ENCODE results near the gene CREB5. TPM values are rescaled to one million over a fixed set of nuclear protein-coding genes. Genes with fewer than 3 reads are reported as not detected.

The CREB5 gene
- total RNA-seq, 5 donors from 2014 or later (not counting 1 experiment from before 2014, with no cell fraction given): 0.03 to 0.58 (median 0.23) TPM

DNA sequence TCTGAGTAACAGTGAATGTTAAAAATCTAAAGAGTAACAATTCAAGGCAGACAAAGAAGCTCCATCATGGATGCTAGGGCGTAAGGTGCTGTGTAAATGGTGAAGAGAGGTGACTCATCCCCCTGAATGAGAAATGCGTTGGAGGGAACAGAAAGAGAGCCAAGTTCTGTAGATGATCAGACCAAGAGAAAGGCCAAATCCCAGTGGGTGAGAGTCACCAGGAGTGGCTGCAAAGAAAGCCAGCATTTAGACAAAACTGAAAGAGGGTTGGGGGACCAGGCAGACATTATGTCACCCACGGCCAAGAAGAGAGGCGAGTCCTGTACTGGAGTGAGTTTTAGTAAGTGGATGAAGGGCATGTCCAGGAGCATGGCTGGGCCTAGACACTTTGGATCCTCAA lies 392.7 kb downstream of the CREB5 start:
- Histone ChIP-seq H3K27me3 (replicated peaks in 1 of 2; ENCODE audit: control insufficient read depth in 2 of 2, extremely low read depth in 1 of 2, insufficient read depth in 2 of 2, low read length in 1 of 2) (peaks cover 0 to 2% of the 10 kb centered on the region in 2 experiments), H3K4me1 (ENCODE audit: control insufficient read depth in 1 of 2, extremely low read depth in 1 of 2, insufficient read depth in 2 of 2, low read length in 2 of 2) (no peaks in the 10 kb centered on the region), H3K36me3 (ENCODE audit: control insufficient read depth in 2 of 2, extremely low read depth in 1 of 2, insufficient read depth in 1 of 2, low read length in 1 of 2) (no peaks in the 10 kb centered on the region), H3K27ac (ENCODE audit: low read length) (no peak overlapping the region), H3K9me3 (no peaks in the 10 kb centered on the region), H3K4me3 (ENCODE audit: control insufficient read depth in 1 of 2, extremely low read depth in 1 of 2, low read length in 1 of 2) (no peak overlapping the region)
- Mint-ChIP-seq H3K36me3 (no peaks in the 10 kb centered on the region), H3K27me3 (peaks cover 0 to 2% of the 10 kb centered on the region in 2 donors), H3K9me3 (no peaks in the 10 kb centered on the region), H3K4me3 (no peak overlapping the region), H3K4me1 (no peaks in the 10 kb centered on the region), H3K27ac (no peak overlapping the region)
- 78% methylated on average over 2 of the region's 4 CpGs for WGBS (ENCODE audit: insufficient coverage)
- CTCF ChIA-PET: no interaction called here
- POLR2A ChIA-PET: no interaction called here
- DNase-seq: no peak
- no peak for ATAC-seq (replicated peaks in 1 of 4)

DNA sequence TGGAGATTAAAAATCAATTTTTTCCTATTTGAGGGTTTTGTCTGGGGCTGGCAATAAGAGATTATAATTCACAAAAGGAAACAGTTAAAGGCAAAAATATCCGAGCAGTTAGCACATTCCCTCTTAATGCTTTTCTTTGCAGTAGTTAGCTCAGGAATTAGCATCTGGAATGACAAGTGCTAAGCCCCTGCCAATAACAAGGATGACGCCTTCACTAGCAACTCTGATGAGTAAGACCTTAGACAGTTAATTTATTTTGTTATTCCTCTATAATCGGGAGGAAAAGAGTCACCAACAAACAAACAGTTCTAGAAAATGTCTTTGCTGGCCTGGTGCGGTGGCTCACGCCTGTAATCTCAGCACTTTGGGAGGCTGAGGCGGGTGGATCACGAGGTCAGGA lies 394.5 kb downstream of the CREB5 start:
- CTCF ChIA-PET: no interaction called here
- Mint-ChIP-seq H3K4me1 (no peaks in the 10 kb centered on the region), H3K27me3 (peaks cover 0 to 2% of the 10 kb centered on the region in 2 donors), H3K27ac (no peak overlapping the region), H3K4me3 (no peak overlapping the region), H3K36me3 (no peaks in the 10 kb centered on the region), H3K9me3 (no peaks in the 10 kb centered on the region)
- DNase-seq: no peak
- ATAC-seq (replicated peaks in 1 of 4): no peak
- Histone ChIP-seq H3K4me1 (ENCODE audit: control insufficient read depth in 1 of 2, extremely low read depth in 1 of 2, insufficient read depth in 2 of 2, low read length in 2 of 2) (no peaks in the 10 kb centered on the region), H3K9me3 (no peaks in the 10 kb centered on the region), H3K36me3 (ENCODE audit: control insufficient read depth in 2 of 2, extremely low read depth in 1 of 2, insufficient read depth in 1 of 2, low read length in 1 of 2) (no peaks in the 10 kb centered on the region), H3K4me3 (ENCODE audit: control insufficient read depth in 1 of 2, extremely low read depth in 1 of 2, low read length in 1 of 2) (no peak overlapping the region), H3K27ac (ENCODE audit: low read length) (no peak overlapping the region), H3K27me3 (replicated peaks in 1 of 2; ENCODE audit: control insufficient read depth in 2 of 2, extremely low read depth in 1 of 2, insufficient read depth in 2 of 2, low read length in 1 of 2) (peaks cover 0 to 2% of the 10 kb centered on the region in 2 experiments)
- 90% methylated on average over 5 of the region's 7 CpGs for WGBS (ENCODE audit: insufficient coverage)
- POLR2A ChIA-PET: no interaction called here

DNA sequence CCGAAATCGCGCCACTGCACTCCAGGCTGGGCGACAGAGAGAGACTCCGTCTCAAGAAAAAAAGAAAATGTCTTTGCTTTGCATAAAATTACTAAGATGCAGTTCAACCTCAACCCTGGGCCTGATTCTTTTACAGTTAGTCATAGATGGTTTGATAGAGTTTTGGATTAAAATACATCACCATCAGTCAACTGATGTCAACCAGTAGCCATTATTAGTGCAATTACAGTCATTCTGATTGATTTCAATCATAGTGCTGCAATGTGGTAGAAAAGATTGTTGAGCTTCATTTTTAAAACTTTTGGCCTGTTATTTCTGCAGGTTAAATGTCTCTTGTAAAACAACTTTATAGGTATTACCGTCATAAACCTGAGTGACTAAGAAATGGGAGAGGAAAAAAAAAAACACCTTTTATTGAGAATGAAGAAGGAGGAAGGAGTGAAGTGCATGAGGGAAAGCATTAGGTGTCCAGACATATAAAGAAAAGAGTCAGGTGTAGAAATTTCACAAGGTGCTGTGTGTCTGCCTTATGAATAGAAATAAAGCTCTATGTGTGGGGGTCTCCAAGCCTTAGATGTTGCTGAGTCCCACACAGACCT lies 395.2 kb downstream of the CREB5 start:
- no peak overlapping the region for H3K27ac Mint-ChIP-seq
- DNase-seq (no peak), ATAC-seq (replicated peaks in 1 of 4) (no peak)
- no peak overlapping the region for H3K4me3 Mint-ChIP-seq
- no peaks in the 10 kb centered on the region for H3K4me1 Mint-ChIP-seq
- no peak overlapping the region for H3K27ac ChIP-seq (ENCODE audit: low read length)
- H3K4me1 ChIP-seq (ENCODE audit: control insufficient read depth in 1 of 2, extremely low read depth in 1 of 2, insufficient read depth in 2 of 2, low read length in 2 of 2): no peaks in the 10 kb centered on the region
- H3K36me3 ChIP-seq (ENCODE audit: control insufficient read depth in 2 of 2, extremely low read depth in 1 of 2, insufficient read depth in 1 of 2, low read length in 1 of 2): no peaks in the 10 kb centered on the region
- H3K9me3 Mint-ChIP-seq: no peaks in the 10 kb centered on the region
- H3K4me3 ChIP-seq (ENCODE audit: control insufficient read depth in 1 of 2, extremely low read depth in 1 of 2, low read length in 1 of 2): no peak overlapping the region
- no peaks in the 10 kb centered on the region for H3K9me3 ChIP-seq
- whole genome bisulfite sequencing (ENCODE audit: insufficient coverage): 100% methylated on average over 3 of the region's 6 CpGs
- CTCF ChIA-PET: no interaction called here
- H3K36me3 Mint-ChIP-seq: no peaks in the 10 kb centered on the region
- H3K27me3 Mint-ChIP-seq: peaks cover 0 to 2% of the 10 kb centered on the region in 2 donors
- H3K27me3 ChIP-seq (replicated peaks in 1 of 2; ENCODE audit: control insufficient read depth in 2 of 2, extremely low read depth in 1 of 2, insufficient read depth in 2 of 2, low read length in 1 of 2): peaks cover 0 to 2% of the 10 kb centered on the region in 2 experiments
- POLR2A ChIA-PET: no interaction called here

DNA sequence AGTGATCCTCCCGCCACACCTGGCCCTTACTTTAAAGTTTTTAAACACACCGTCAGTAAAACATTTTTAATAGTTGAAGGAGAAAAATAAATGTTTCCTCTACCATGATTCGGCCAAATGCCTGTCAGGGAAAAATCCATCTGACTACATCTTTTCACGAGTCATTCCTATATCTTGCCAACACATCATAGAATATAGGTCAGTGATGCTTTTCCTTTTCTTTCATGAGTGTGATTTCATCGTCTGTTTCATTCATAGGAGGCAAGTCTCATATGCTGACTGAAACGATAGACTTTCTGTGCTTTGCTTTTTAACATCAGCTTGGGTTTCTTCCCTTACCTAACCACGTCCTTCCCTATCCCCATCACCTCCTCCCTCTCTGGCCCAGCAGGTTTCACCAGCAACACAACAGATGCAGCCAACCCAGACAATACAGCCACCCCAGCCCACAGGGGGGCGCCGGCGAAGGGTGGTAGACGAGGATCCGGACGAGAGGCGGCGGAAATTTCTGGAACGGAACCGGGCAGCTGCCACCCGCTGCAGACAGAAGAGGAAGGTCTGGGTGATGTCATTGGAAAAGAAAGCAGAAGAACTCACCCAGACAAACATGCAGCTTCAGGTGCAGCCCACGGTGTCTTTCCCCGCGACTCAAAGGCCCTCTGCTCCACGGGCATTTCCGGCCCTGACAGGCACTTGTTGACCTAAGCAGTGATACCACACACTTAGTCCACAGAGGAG lies 396.6 kb downstream of the CREB5 start:
- ChIA-PET POLR2A (no interaction called here), CTCF (no interaction called here)
- Mint-ChIP-seq H3K27me3 (peaks cover 0 to 2% of the 10 kb centered on the region in 2 donors), H3K4me1 (no peaks in the 10 kb centered on the region), H3K36me3 (no peaks in the 10 kb centered on the region), H3K9me3 (no peaks in the 10 kb centered on the region), H3K27ac (no peak overlapping the region), H3K4me3 (no peak overlapping the region)
- Histone ChIP-seq H3K4me3 (ENCODE audit: control insufficient read depth in 1 of 2, extremely low read depth in 1 of 2, low read length in 1 of 2) (no peak overlapping the region), H3K36me3 (ENCODE audit: control insufficient read depth in 2 of 2, extremely low read depth in 1 of 2, insufficient read depth in 1 of 2, low read length in 1 of 2) (no peaks in the 10 kb centered on the region), H3K4me1 (ENCODE audit: control insufficient read depth in 1 of 2, extremely low read depth in 1 of 2, insufficient read depth in 2 of 2, low read length in 2 of 2) (no peaks in the 10 kb centered on the region), H3K27me3 (replicated peaks in 1 of 2; ENCODE audit: control insufficient read depth in 2 of 2, extremely low read depth in 1 of 2, insufficient read depth in 2 of 2, low read length in 1 of 2) (peaks cover 0 to 2% of the 10 kb centered on the region in 2 experiments), H3K9me3 (no peaks in the 10 kb centered on the region), H3K27ac (ENCODE audit: low read length) (no peak overlapping the region)
- no peak for ATAC-seq (replicated peaks in 1 of 4)
- DNase-seq: peak in 3 of 35 experiments; percentile 1 to 10 (median 8)
- WGBS (ENCODE audit: insufficient coverage): 91% methylated on average over 6 of the region's 23 CpGs

GRCh38 chr7:28811008-28811407 lies 398.7 kb downstream of the CREB5 start:
- peaks cover 0 to 1% (median 0%) of the 10 kb centered on the region in 3 donors for H3K4me1 Mint-ChIP-seq
- no CpG with 5 or more reads among the region's 3 CpGs for WGBS (ENCODE audit: insufficient coverage)
- no peak overlapping the region for H3K4me3 Mint-ChIP-seq
- no peaks in the 10 kb centered on the region for H3K9me3 Mint-ChIP-seq
- H3K36me3 Mint-ChIP-seq: no peaks in the 10 kb centered on the region
- ATAC-seq (replicated peaks in 1 of 4) (no peak), DNase-seq (no peak)
- ChIA-PET CTCF (no interaction called here), POLR2A (no interaction called here)
- H3K9me3 ChIP-seq: no peaks in the 10 kb centered on the region
- no peak overlapping the region for H3K27ac ChIP-seq (ENCODE audit: low read length)
- H3K4me3 ChIP-seq (ENCODE audit: control insufficient read depth in 1 of 2, extremely low read depth in 1 of 2, low read length in 1 of 2): no peak overlapping the region
- no peak overlapping the region for H3K27ac Mint-ChIP-seq
- no peaks in the 10 kb centered on the region for H3K36me3 ChIP-seq (ENCODE audit: control insufficient read depth in 2 of 2, extremely low read depth in 1 of 2, insufficient read depth in 1 of 2, low read length in 1 of 2)
- H3K27me3 ChIP-seq (replicated peaks in 1 of 2; ENCODE audit: control insufficient read depth in 2 of 2, extremely low read depth in 1 of 2, insufficient read depth in 2 of 2, low read length in 1 of 2): peaks cover 0 to 2% of the 10 kb centered on the region in 2 experiments
- H3K27me3 Mint-ChIP-seq: no peaks in the 10 kb centered on the region
- H3K4me1 ChIP-seq (ENCODE audit: control insufficient read depth in 1 of 2, extremely low read depth in 1 of 2, insufficient read depth in 2 of 2, low read length in 2 of 2): no peaks in the 10 kb centered on the region

DNA sequence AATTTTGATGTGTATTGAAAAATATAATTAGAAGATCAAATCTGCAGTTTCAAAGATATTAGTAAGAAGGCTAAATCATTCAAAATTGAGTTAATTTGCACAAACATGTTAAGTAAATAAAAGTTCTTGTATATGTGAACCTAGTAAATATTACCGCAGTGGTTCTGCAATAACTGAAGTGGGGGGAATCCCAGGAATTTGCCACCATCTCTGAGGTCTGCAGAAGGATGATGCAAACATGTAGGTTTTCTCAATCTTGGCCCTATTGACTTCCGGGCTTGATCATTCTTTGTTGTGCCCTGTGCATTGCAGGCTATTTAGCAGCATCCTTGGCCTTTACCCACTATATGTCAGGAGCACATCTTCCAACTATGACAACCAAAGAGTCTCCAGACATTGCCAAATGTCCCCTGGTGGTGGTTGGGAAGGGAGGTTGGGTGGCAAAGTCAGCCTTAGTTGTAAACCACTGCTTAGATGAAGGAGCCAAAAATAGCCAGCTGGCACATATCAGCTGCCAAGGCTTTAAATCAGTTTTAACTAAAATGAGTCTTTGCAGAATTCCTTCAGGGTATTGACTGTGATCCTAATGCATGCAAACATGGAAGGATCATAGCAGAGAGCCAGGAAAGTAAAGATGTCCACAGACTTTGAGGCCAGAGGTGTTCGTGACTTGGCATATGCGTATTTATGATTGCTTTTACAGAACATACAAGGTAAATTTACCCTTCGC lies 399.5 kb downstream of the CREB5 start:
- ChIA-PET POLR2A (no interaction called here), CTCF (no interaction called here)
- H3K9me3 Mint-ChIP-seq: no peaks in the 10 kb centered on the region
- Histone ChIP-seq H3K4me1 (ENCODE audit: control insufficient read depth in 1 of 2, extremely low read depth in 1 of 2, insufficient read depth in 2 of 2, low read length in 2 of 2) (no peaks in the 10 kb centered on the region), H3K27ac (ENCODE audit: low read length) (no peak overlapping the region), H3K9me3 (no peaks in the 10 kb centered on the region), H3K27me3 (replicated peaks in 1 of 2; ENCODE audit: control insufficient read depth in 2 of 2, extremely low read depth in 1 of 2, insufficient read depth in 2 of 2, low read length in 1 of 2) (peaks cover 0 to 2% of the 10 kb centered on the region in 2 experiments), H3K36me3 (ENCODE audit: control insufficient read depth in 2 of 2, extremely low read depth in 1 of 2, insufficient read depth in 1 of 2, low read length in 1 of 2) (no peaks in the 10 kb centered on the region), H3K4me3 (ENCODE audit: control insufficient read depth in 1 of 2, extremely low read depth in 1 of 2, low read length in 1 of 2) (no peak overlapping the region)
- peaks cover 0 to 3% (median 0%) of the 10 kb centered on the region in 3 donors for H3K4me1 Mint-ChIP-seq
- 87% methylated on average over 3 of the region's 5 CpGs for WGBS (ENCODE audit: insufficient coverage)
- no peak for DNase-seq
- H3K4me3 Mint-ChIP-seq: no peak overlapping the region
- no peak for ATAC-seq (replicated peaks in 1 of 4)
- no peaks in the 10 kb centered on the region for H3K36me3 Mint-ChIP-seq
- no peaks in the 10 kb centered on the region for H3K27me3 Mint-ChIP-seq
- H3K27ac Mint-ChIP-seq: no peak overlapping the region

Data from T-cell (primary cell).